ENCODE results near the gene NAALADL1. TPM values are rescaled to one million over a fixed set of nuclear protein-coding genes. Genes with fewer than 3 reads are reported as not detected.

NAALADL1 gene
- total and polyA plus RNA-seq, 9 of the 15 experiments (the other 6 are each of a cell fraction or from before 2014, with no cell fraction given) = 0.06 to 0.72 (median 0.22) TPM; not detected in 4

- TF ChIP-seq MYNN (IDR thresholded peaks at IDR 0.05) = no peak
- no peak for TF ChIP-seq MYNN (CRISPR knock-in tag; IDR thresholded peaks at IDR 0.05)
- TF ChIP-seq CLOCK (CRISPR knock-in tag; IDR thresholded peaks at IDR 0.05; ENCODE audit: borderline replicate concordance) = no peak
- TF ChIP-seq TRIM25 (IDR thresholded peaks at IDR 0.05; ENCODE audit: borderline replicate concordance) = no peak
- no peak for TF ChIP-seq JUN (IDR thresholded peaks at IDR 0.05; ENCODE audit: borderline replicate concordance, low read depth, low read length)
- no peak for TF ChIP-seq JUN (CRISPR knock-in tag; IDR thresholded peaks at IDR 0.05; ENCODE audit: borderline replicate concordance)
- TF ChIP-seq USF2 (CRISPR knock-in tag; IDR thresholded peaks at IDR 0.05) = no peak
- TF ChIP-seq TAF1 (IDR thresholded peaks at IDR 0.05; ENCODE audit: control insufficient read depth, extremely low read depth, insufficient read depth, low read length, severe bottlenecking) = no peak
- no peak for TF ChIP-seq CSDE1 (IDR thresholded peaks at IDR 0.05)
- no peak for TF ChIP-seq GMEB1 (CRISPR knock-in tag; IDR thresholded peaks at IDR 0.05)
- TF ChIP-seq ZNF79 (CRISPR knock-in tag; IDR thresholded peaks at IDR 0.05; ENCODE audit: low read depth) = no peak
- TF ChIP-seq CTBP1 (IDR thresholded peaks at IDR 0.05; ENCODE audit: borderline replicate concordance) = no peak
Measured at GRCh38 chr11:65035579-65035978, 22.8 kb downstream of the NAALADL1 start (continued).

Data from K562 (cell line).